ENCODE results near the gene RFX4. TPM values are rescaled to one million over a fixed set of nuclear protein-coding genes. Genes with fewer than 3 reads are reported as not detected.
"Not testable (repeated sequence)": the region's sequence is repeated elsewhere in the genome, so short reads cannot be mapped to it uniquely, and the experiment has no call there.

Gene RFX4
- polyA plus RNA-seq, 4 donors, result 0.36 to 0.38 TPM; not detected in 2

DNA sequence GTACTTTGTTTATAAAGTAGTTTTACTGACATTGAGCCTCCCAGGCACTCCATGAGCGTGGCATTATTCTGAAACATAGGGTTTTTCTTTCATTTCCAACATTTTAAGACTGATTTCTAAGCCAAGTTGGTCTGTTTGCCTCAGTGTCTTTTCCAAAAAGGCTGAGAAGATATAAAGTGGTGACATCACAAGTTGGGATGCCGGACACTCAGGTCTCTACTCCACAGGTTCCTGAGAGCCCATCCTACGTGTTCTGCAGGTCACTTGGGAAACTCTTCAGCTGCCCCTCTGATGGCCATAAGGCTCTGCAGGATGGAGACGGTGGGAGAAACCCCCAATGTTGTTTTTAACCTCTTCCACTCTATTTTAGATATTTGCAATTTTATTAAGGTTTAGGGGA is 6.0 kb downstream of the RFX4 start:
- no peak for DNase-seq (ENCODE audit: low read depth in 4 of 4, low spot score in 2 of 4)

DNA sequence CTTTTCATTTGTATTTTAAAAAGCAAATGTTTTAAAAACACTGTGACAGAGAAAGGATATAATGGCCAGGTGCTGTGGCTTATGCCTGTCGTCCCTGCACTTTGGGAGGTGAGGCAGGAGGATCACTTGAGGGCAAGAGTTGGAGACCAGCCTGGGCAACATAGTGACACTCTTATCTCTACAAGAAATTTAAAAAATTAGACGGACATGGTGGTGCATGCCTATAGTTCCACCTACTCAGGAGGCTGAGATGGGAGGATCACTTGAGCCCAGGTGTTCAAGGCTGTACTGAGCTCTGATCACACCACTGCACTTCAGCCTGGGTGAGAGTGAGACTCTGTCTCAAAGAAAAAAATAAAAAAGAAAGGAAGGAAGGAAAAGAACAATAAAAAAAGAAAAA is 7.8 kb downstream of the RFX4 start:
- no peak for DNase-seq (ENCODE audit: low read depth in 4 of 4, low spot score in 2 of 4)

DNA sequence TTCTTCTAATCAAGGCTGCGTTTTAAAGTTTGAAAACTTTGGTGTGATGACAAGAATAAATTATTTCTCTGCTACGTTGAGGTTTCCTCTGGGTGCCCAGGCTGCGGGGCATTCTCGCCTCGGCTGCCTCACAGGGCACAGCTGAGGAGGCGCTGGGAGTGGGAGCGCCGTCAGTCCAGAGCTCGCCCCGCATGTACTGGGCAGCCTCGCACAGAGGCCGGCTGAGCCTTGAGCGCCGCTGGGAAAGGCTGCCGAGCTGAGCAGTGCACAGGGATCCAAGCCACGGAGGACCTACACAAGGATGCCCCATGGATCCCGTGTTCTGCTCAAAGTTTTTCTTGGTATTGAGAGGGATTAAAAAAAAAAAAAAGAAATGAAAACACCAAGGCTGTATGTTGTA is 11.6 kb downstream of the RFX4 start:
- DNase-seq (ENCODE audit: low read depth in 4 of 4, low spot score in 2 of 4), result no peak

DNA sequence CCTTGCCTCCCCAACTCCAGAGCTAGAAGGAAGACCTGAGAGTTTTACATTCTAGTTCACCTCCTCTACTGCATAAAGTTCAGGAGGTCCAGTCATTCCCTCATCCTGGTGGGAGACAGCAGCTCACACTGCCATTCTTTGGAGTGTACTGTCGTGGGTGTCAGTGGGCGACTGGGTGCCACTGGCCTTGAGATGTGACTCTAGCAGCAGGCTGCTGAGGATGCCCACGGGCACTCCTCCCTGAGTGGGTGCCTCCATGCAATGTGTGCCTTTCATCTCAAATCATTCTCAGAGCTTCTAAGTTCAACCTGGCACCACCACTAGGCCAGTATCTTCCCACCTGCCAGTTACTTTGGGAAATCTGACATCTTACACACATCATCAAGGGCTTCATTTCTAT is 12.5 kb downstream of the RFX4 start:
- DNase-seq (ENCODE audit: low read depth in 4 of 4, low spot score in 2 of 4), result no peak

DNA sequence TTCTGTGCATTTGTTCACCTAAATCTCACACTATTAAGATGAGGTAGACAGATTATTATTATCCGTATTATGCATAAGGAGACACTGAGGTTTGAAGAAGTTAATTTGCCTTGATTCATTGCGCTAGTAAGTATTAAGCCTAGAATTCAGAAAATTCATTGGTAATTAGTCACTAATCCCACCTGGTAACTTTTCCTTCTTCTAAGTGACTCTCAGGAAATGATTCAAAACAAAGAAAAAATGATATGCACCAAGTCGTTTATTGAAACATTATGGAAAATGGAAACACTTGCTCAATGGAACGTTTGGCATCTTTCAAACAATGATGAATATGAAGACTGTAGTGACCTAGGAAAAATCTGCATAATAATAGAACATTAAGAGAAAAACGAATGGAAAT is 15.2 kb downstream of the RFX4 start:
- no peak for DNase-seq (ENCODE audit: low read depth in 4 of 4, low spot score in 2 of 4)

DNA sequence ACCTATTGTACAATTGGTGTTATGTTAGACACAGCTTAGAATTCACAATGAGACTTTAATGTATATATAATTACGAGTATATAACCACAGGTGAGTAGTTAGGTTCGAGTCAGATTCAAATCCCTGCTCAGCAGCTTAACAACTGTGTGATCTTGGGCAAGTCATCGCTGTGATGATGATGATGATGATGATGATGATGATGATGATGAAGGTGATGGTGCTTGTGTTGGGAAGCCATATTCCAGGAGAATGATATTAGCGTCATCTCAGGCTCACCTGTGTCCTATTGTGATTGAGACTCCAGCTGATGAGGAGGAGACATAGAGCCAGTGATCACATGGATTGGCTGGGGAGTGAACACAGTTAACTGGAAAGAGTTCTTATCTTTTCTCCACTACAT is 16.5 kb downstream of the RFX4 start:
- no peak for DNase-seq (ENCODE audit: low read depth in 4 of 4, low spot score in 2 of 4)

DNA sequence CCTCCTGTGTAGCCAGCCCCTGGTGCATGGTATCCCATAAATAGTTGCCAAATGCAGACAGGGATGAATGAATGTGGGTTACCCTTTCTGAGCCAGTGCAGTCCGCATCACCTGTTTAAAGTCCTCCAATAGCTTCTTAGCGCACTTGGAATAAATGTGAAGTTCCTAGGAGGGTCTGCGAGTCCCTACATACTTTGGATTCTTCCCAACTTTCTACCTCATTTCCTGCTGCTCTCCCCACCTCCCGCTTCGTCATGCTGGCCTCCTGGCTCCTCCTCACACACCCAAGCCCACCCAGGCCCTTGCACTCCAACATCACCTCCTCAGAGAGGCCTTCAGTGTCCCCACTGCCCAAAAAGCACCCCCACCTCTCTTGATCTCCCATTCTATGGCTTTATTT is 17.7 kb downstream of the RFX4 start:
- no peak for DNase-seq (ENCODE audit: low read depth in 4 of 4, low spot score in 2 of 4)

DNA sequence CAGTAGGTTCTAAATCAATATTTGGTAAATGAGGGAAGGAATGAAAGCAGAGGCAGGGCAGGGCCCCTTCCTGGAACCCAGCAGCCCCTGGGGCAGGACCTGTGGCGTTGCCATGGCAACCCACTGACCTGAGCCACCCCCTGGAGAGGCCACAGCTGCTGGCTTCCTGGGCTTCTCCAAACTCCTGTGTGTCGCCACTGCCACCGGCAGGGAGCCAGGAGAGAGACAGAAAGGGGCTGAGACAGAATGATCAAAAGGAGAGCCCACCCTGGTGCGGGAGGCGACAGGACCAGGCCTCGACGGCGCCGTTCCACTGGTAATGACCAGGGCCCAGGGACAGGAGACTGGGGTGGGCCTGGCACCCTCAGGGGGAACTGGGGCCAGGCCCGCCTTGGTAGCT is 18.2 kb downstream of the RFX4 start:
- no peak for DNase-seq (ENCODE audit: low read depth in 4 of 4, low spot score in 2 of 4)

DNA sequence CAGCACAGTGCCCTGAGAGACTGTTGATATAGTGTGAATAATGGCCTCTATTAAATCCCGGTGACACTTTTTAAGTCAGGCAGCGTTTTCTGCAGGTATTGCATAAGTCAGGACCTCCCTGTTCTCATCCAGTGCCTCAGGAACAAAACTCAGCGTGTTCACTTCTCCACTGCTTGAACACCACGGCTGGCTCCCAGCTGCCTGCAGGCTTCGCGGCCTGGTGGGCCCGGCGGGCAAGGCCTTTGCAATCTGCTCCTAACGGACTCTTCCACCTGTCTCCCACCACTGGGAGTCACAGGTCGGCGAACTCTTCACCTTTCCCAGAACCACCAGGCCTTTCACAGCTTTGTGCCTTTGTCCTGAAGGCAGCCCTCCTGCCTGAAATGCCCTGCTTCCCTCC is 18.7 kb downstream of the RFX4 start:
- no peak for DNase-seq (ENCODE audit: low read depth in 4 of 4, low spot score in 2 of 4)

DNA sequence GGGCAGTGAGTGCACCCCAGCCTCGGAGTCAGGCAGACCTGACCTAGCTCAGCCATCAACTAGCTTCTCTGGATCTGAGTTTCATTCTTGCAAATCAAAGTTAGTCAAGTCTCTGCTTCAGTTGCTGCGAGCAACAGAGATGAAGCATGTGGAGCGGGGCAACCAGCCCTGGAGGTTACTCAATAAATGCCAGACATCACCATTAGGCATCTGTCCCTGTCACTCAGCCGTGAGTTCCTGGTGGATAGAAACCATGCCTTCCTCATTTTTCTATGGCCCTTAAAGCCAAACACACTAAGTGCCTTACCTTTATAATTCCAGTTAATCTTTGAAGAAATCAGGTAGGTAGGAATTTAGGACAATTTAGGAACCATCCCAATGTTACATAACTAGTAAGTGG is 19.3 kb downstream of the RFX4 start:
- no peak for DNase-seq (ENCODE audit: low read depth in 4 of 4, low spot score in 2 of 4)

DNA sequence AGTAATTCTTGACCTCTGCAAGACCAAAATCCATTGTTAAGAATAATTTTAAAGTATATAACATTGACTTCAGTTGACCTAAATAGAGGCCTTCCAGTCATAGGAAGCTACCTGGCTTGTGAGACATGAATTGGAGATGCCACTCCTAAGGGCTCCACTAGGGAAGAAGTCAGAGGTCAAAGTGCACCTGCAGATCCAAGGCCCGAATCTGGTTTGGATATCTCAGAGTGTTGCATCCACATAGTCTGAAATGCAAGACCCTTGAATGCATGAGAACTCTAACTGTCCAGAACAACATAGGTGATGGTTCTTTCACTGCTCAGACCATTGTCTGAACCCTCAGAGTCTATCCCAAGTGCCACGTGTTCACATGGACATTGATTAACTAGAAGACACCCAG is 22.4 kb downstream of the RFX4 start:
- DNase-seq (ENCODE audit: low read depth in 4 of 4, low spot score in 2 of 4), result no peak

DNA sequence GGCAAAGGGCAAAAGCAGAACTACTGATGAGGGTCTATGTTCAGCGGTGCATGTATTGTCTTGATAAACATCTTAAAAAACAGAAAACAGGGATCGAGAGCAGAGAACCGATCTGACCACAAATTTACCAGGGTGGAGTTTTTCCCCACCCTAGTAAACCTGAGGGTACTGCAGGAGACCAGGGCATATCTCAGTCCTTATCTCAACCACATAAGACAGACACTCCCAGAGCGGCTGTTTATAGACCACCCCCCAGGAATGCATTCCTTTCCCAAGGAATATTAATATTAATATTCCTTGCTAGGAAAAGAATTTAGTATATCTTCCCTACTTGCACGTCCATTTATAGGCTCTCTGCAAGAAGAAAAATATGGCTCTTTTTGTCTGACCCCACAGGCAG is 37.8 kb downstream of the RFX4 start:
- DNase-seq (ENCODE audit: low read depth in 4 of 4, low spot score in 2 of 4), result not testable (repeated sequence)

DNA sequence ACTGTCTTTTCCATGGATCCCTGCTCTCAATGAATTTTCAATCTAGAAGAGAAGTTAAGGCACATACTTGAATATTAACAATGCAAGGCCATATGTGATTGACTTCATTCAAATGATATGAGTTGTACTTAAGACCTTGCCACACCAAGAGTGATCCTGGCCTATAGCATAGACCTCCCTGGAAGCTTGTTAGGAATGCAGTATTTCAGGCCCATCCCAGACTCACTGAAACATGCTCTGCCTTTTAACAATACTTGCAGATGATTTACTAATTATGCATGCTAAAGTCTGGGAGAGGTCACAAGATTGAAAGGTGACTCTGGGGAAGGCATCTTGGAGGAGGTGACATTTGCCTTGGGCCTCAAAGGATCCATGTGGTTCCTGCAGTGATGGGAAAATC is 43.2 kb downstream of the RFX4 start:
- DNase-seq (ENCODE audit: low read depth in 4 of 4, low spot score in 2 of 4), result no peak

DNA sequence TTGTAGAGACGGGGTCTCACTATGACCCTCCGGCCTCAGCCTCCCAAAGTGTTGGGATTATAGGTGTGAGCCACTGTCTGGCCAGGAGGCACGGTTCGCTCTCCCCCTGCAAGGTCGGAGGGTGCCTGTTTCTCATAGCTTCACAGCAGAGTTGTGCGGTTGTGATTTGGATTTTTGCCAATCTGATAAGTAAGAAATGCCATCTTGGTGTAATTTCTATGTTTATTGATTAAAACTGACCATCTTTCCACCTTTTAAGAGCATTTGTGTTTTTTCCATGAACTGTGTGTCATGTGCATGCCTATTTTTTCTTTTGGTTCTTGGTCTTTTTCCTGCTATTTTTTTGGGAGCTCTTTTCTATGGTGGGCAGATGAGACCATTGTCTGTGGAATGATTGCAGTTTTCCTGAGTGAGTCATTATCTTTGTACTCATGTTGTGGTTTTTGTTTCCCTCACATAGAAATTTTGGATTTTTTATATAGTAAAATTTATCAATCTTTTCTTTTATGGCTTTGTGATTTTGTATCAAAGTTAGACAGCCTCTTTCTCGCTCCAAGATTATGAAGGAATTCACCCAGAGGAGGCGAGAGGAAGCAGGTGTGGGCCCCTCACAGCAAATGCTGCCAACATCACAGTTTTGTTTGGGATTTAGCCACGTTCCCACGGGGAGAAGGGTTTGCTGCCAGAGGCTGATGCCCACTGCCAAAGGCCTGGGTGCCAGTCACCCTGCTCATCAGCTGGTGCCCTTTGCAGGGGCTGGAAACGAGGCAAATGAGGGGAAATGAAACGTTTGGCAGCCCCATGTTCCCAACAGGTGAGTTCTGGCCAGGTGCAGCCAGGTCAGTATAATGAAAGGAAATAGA is 47.2 kb downstream of the RFX4 start:
- no peak for DNase-seq (ENCODE audit: low read depth in 4 of 4, low spot score in 2 of 4)

DNA sequence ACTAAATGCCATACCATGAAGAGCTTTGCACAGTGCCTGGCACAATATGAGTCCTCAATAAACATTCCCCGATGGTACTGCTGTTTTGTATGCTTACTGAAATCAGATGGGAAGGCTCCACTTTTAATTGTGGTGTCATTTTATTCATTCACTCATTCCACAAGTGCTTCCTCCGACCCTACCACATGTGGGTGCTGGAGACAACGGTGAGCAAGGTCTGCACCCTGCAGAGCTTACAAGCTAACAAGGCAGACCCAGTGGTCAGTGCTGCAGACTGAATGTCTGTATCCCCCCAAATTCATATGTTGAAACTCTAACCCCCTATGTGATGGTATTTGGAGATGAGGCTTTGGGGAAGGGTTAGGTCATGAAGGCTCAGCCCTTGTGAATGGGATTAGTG is 48.3 kb downstream of the RFX4 start:
- DNase-seq (ENCODE audit: low read depth in 4 of 4, low spot score in 2 of 4), result no peak

DNA sequence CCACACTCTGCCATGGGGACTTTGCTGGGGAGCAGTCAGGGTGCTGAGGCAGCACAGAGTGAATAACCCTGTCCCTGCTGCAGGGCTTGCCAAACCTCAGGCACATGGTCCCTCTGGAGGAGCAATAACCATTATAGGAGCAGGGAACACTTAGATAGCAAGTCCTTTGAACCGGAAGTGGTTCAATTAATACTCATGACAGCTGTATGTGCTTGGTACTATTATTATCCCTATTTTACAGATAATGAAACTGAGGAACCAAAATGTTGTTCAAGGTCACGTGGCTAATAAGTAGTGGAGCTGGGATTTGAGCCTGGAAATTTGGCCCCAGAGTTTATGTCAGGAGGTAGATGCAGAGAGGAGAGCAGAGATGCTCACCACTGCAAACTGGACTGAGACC is 49.0 kb downstream of the RFX4 start:
- DNase-seq (ENCODE audit: low read depth in 4 of 4, low spot score in 2 of 4), result no peak

DNA sequence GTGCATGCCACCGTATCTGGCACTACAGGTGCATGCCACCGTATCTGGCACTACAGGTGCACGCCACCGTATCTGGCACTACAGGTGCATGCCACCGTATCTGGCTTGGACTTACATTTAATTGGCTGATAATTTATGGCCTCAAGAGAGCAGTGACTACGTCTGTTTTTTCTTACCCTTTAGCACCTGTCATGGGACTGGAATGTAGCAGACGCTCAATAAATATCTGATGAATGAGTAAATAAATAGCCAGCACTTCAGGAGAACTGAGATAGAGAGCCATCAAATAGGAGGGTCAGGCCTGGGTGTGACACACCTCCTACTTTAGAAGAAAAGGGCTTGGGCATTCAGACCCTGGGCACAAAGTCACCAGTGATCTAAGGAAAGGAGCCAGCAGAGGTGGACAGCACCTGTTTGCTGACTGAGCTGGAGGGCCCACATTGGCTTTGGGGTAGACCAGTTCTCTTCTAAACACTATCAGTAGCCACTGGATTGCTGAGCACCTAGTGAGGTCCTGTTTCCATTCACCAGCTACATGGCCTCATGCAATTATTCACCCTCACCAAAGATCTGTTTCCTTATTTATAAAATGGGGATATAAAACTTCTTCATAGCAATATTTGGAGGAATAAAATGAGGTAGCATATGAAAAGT is 50.1 kb downstream of the RFX4 start:
- DNase-seq (ENCODE audit: low read depth in 4 of 4, low spot score in 2 of 4), result no peak

DNA sequence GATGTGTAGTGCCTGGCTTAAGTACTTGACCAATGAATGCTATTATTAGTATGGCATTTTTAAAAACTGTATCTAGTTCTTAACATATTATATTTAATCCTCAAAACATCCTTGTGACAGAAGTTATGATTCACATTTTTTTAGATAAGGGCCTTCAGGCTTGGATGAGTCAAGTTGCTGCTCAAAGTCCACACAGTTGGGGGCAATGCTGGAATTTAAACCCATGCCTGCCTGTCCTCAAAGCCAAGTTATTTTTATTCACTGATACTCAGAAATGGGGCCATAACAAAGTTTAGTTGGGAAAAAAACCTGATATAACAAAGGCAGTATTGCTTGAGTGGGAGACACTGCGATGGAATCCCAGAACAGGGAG is 50.6 kb downstream of the RFX4 start:
- no peak for DNase-seq (ENCODE audit: low read depth in 4 of 4, low spot score in 2 of 4)

DNA sequence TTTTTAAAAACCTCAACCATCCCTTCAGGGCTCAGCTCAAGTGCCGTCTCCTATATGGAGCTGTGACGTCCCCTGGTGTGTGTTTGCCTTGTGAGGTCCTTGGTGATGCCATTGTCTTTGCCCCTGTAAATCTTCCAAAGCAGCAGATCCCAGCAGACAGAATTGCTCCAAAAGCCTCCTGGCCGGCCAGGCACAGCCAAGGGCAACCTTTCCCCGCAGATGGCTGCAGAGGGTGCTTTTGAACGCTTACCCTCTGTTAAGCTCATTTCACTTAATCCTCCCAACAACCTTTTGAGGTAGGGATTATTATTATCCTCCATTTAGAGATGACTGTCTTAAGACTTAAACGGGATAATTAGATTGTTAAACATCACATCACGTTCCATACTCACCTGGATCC is 51.4 kb downstream of the RFX4 start:
- no peak for DNase-seq (ENCODE audit: low read depth in 4 of 4, low spot score in 2 of 4)

DNA sequence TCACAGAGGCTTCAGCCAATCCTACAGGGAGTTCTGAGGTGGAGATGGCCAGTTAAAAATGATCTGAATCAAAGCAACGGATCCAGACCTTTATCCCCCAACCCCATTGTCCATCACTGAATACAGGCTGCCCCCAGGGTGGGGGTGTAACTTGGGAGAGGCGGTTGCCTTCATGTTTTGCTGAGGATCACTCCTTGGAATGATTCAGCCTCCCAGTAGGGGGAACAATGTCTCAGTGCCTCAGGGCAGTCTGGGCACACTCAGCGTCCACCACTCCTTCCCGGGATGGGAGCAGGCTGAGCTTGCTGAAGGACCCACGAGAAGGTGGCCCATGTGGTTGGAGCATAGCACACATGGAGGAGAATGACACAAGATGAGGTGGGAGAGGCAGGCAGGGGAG is 60.2 kb downstream of the RFX4 start:
- no peak for DNase-seq (ENCODE audit: low read depth in 4 of 4, low spot score in 2 of 4)

DNA sequence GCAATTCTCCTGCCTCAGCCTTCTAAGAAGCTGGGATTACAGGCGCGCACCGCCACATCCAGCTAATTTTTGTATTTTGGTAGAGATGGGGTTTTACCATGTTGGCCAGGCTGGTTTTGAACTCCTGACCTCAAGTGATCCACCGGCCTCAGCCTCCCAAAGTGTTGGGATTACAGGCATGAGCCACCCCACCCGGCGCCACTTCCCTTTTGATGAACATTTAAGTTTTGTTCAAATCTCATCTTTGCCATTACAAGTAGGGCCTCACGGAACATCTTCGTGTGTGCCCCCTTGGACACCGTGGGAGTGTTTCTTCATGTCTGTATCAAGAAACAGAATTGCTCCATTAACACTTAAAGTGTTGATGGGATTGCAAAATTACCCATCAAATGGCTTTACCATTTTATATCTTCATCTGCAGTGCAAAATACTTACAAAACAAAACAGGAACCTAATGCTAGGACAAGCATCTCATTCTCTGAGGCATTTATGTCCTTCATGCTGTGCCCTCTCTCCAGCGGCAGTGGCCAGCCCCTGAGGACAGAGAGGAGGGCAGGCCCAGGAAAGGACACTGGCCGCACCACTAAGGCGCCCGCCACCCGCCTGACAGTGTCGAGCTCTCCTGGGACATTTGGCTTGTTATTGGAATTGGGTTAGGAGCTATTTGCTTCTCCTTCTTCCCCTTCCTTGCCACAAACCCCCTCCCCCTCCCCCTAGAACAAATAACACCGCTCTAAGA is 61.7 kb downstream of the RFX4 start:
- no peak for DNase-seq (ENCODE audit: low read depth in 4 of 4, low spot score in 2 of 4)

DNA sequence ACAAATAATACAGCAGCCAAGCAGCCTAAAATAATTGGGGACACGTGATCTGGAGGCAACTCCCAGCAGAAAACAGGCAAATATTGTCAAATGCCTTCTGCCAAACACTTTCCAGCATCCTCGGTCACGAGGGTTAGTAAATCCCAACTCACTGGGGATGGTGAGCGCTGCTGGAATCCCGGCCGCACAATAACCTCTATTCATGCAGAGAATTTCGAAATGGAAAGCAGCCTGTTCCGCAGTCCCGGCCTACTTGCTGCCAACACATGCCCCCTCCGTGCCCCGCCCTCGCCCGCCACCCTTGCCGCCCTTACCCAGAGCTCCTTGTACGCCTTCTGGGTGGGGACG is 62.2 kb downstream of the RFX4 start:
- no peak for DNase-seq (ENCODE audit: low read depth in 4 of 4, low spot score in 2 of 4)

Data from left renal cortex interstitium (tissue), 4 donors.